ENCODE data around the gene FAM25C.
"Not testable (repeated sequence)": the region's sequence is repeated elsewhere in the genome, so short reads cannot be mapped to it uniquely, and the experiment has no call there.

Gene FAM25C

GRCh38 chr10:47999691-48000090 is at the start of gene FAM25C:
Gene FAM25C, minus strand, starts transcription at chr10:47999791. Its CDS starts 26 bp downstream, at chr10:47999765.
- not testable (repeated sequence) for DNase-seq (ENCODE audit: low read depth)

GRCh38 chr10:48044557-48044956 is 45.0 kb upstream of the FAM25C start:
- not testable (repeated sequence) for DNase-seq (ENCODE audit: low read depth)

- DNase-seq (ENCODE audit: low read depth): not testable (repeated sequence)
These were observed 31.8 kb upstream of the FAM25C start for GRCh38 chr10:48031390-48031789.

- DNase-seq (ENCODE audit: low read depth): not testable (repeated sequence)
These were observed 2.7 kb upstream of the FAM25C start for GRCh38 chr10:48002306-48002705.

- peak; percentile 86 for DNase-seq (ENCODE audit: low read depth)
These were observed 5.5 kb downstream of the FAM25C start for GRCh38 chr10:47994045-47994444.

- not testable (repeated sequence) for DNase-seq (ENCODE audit: low read depth)
These were observed 7.0 kb downstream of the FAM25C start for GRCh38 chr10:47992560-47992959.

- DNase-seq (ENCODE audit: low read depth): peak; percentile 89
These were observed 7.9 kb downstream of the FAM25C start for GRCh38 chr10:47991706-47992105.

- not testable (repeated sequence) for DNase-seq (ENCODE audit: low read depth)
These were observed 9.5 kb downstream of the FAM25C start for GRCh38 chr10:47990097-47990496.

- DNase-seq (ENCODE audit: low read depth): not testable (repeated sequence)
These were observed 10.0 kb downstream of the FAM25C start for GRCh38 chr10:47989542-47989950.

GRCh38 chr10:47988718-47989541 is 10.7 kb downstream of the FAM25C start:
- peak; percentile 95 for DNase-seq (ENCODE audit: low read depth)

- not testable (repeated sequence) for DNase-seq (ENCODE audit: low read depth)
These were observed 11.6 kb downstream of the FAM25C start for GRCh38 chr10:47987952-47988351.

GRCh38 chr10:47986413-47987230 is 13.0 kb downstream of the FAM25C start:
- DNase-seq (ENCODE audit: low read depth): not testable (repeated sequence)

- DNase-seq (ENCODE audit: low read depth): not testable (repeated sequence)
These were observed 24.2 kb downstream of the FAM25C start for GRCh38 chr10:47975409-47975808.

- not testable (repeated sequence) for DNase-seq (ENCODE audit: low read depth)
These were observed 26.5 kb downstream of the FAM25C start for GRCh38 chr10:47973131-47973530.

- not testable (repeated sequence) for DNase-seq (ENCODE audit: low read depth)
These were observed 27.5 kb downstream of the FAM25C start for GRCh38 chr10:47972077-47972476.

GRCh38 chr10:47971598-47971997 is 28.0 kb downstream of the FAM25C start:
- not testable (repeated sequence) for DNase-seq (ENCODE audit: low read depth)

- DNase-seq (ENCODE audit: low read depth): not testable (repeated sequence)
These were observed 29.5 kb downstream of the FAM25C start for GRCh38 chr10:47970047-47970446.

GRCh38 chr10:47968988-47969387 is 30.6 kb downstream of the FAM25C start:
- DNase-seq (ENCODE audit: low read depth): not testable (repeated sequence)

GRCh38 chr10:47964280-47965063 is 35.1 kb downstream of the FAM25C start:
- DNase-seq (ENCODE audit: low read depth): not testable (repeated sequence)

- DNase-seq (ENCODE audit: low read depth): not testable (repeated sequence)
These were observed 36.8 kb downstream of the FAM25C start for GRCh38 chr10:47962785-47963184.

- DNase-seq (ENCODE audit: low read depth): not testable (repeated sequence)
These were observed 38.9 kb downstream of the FAM25C start for GRCh38 chr10:47960699-47961098.

GRCh38 chr10:47959677-47960076 is 39.9 kb downstream of the FAM25C start:
- not testable (repeated sequence) for DNase-seq (ENCODE audit: low read depth)

All from amniotic epithelial cell (primary cell).